Neural cell (in vitro differentiated cells): ENCODE measurements around the gene TNS3.

Experiments used
- CTCF ChIP-seq: fragments of 450-650 bp; IDR thresholded peaks from 2 replicates; pipeline ENCODE4 v1.5.1; 2014; ENCODE audit warnings: antibody characterized with exemption, mild to moderate bottlenecking, moderate library complexity; ENCODE audit not compliant: poor library complexity, severe bottlenecking
- EZH2 ChIP-seq: fragments of 200-600, 300-800 bp; shearing (Covaris generic), sonication (generic); IDR thresholded peaks from 2 replicates; pipeline ENCODE4 v1.6.1; 2014; ENCODE audit warnings: antibody characterized with exemption, low read length, borderline replicate concordance, mild to moderate bottlenecking; ENCODE audit not compliant: insufficient read depth, poor library complexity, severe bottlenecking
- RAD21 ChIP-seq: fragments of 450-650 bp; conservative IDR thresholded peaks from 2 replicates; pipeline ENCODE4 v1.6.1; 2014; ENCODE audit warnings: antibody characterized with exemption, mild to moderate bottlenecking, moderate library complexity

- TF ChIP-seq CTCF: no peak
- TF ChIP-seq EZH2: no peak
- no peak for TF ChIP-seq RAD21
These were observed 39.4 kb upstream of the TNS3 start for GRCh38 chr7:47621347-47621746.
